ENCODE data around the gene MYEOV. TPM values are rescaled to one million over a fixed set of nuclear protein-coding genes. Genes with fewer than 3 reads are reported as not detected.

MYEOV gene
- total RNA-seq, 1 donor from 2014 or later, result 36.9 TPM

GRCh38 chr11:69339983-69340565 lies 46.1 kb downstream of the MYEOV start:
- TF ChIP-seq, protein P1, sequence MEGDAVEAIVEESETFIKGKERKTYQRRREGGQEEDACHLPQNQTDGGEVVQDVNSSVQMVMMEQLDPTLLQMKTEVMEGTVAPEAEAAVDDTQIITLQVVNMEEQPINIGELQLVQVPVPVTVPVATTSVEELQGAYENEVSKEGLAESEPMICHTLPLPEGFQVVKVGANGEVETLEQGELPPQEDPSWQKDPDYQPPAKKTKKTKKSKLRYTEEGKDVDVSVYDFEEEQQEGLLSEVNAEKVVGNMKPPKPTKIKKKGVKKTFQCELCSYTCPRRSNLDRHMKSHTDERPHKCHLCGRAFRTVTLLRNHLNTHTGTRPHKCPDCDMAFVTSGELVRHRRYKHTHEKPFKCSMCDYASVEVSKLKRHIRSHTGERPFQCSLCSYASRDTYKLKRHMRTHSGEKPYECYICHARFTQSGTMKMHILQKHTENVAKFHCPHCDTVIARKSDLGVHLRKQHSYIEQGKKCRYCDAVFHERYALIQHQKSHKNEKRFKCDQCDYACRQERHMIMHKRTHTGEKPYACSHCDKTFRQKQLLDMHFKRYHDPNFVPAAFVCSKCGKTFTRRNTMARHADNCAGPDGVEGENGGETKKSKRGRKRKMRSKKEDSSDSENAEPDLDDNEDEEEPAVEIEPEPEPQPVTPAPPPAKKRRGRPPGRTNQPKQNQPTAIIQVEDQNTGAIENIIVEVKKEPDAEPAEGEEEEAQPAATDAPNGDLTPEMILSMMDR (IDR thresholded peaks at IDR 0.05; ENCODE audit: insufficient read depth, low read length, poor library complexity, severe bottlenecking), result no peak
- H3K36me3 ChIP-seq (ENCODE audit: control insufficient read depth, insufficient read depth, low read length), result no peaks in the 10 kb centered on the region
- DNase-seq (ENCODE audit: low read depth), result no peak
- H3K27me3 ChIP-seq (ENCODE audit: control insufficient read depth, insufficient read depth, low read length), result no peaks in the 10 kb centered on the region
- no peak overlapping the region for H3K4me3 ChIP-seq (ENCODE audit: low read depth, low read length)

DNA sequence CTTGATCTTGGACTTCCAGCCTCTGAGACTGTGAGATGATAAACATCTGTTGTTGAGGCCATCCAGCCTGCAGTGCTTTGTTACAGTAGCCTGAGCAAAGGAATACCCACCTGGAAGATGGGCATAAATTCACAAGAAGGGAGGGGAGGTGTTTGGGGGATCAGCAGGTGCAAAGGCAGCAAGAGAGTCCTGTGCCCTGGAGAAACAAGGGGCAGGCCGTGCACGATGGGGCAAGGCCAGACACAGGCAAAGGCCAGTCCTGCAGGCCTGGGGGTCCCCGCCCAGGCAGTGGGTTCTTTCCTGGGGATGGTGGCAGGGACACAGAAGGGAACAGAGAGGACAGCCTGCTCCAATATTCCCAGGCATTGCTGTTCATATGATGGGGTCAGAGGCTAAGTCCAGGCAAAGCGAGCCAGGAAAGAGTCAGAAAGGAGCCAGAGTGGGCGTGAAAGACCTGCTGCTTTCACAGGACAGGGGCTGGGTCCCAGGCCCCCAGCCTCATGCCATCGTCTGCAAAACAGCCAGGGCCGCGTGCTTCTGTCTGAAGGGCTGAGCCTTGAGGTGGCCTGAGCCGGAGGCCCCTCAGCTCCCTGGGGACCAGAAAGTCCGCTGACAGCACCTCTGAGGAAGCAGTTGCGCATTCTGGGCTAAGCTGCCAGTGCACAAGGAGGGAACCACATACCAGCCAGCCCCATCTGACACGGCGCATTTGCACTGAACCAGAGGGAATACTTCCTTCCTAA lies 48.8 kb downstream of the MYEOV start:
- no peak overlapping the region for H3K4me3 ChIP-seq (ENCODE audit: low read depth, low read length)
- TF ChIP-seq, protein P1 (IDR thresholded peaks at IDR 0.05; ENCODE audit: insufficient read depth, low read length, poor library complexity, severe bottlenecking), result no peak
- DNase-seq (ENCODE audit: low read depth), result no peak

DNA sequence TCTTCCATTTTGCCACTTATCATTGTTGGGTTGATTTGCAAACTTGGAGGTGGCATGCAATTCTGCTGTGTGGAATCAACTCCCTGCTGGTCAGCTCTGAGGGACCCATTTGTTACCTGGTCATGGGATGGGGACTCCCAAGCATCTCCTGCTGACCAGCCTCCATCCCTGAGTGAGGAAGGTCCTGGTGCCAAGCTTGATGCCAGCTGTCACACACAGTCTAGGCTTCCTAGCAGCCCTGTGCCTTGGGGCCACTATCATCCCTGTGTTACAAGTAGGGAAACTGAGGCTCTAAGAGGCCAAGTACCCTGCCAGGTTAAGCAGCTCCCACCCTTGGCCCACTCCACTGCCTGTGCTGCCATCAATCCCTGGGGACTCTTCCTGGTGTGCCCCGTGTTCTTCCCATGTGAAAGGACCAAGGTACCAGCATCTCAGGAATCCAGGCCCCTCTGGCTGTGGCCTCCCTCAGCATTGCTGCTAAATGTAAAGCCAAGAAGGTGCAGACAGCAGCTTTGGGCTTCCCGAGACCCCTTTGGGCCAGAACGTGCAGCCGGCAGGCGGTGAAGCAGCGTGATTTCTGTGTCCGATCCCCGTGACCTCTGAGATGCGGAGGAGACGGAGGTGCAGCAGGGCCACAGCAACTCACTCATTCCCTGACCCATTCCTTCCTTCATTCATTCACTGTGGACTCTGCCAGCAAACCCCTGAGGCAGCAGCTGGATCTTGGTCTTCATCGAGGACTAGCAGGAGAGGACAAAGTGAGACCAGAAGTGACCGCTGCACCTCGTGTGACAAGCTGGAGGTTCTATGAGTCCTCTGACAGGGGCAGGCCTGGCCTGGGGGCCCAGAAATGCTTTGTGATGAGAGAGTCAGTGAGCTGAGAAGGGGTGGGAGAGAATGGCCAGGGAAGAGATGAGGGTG lies 49.7 kb downstream of the MYEOV start:
- H3K36me3 ChIP-seq (ENCODE audit: control insufficient read depth, insufficient read depth, low read length), result no peaks in the 10 kb centered on the region
- H3K4me3 ChIP-seq (ENCODE audit: low read depth, low read length), result no peak overlapping the region
- no peaks in the 10 kb centered on the region for H3K27me3 ChIP-seq (ENCODE audit: control insufficient read depth, insufficient read depth, low read length)
- TF ChIP-seq, protein P1 (IDR thresholded peaks at IDR 0.05; ENCODE audit: insufficient read depth, low read length, poor library complexity, severe bottlenecking), result no peak
- DNase-seq (ENCODE audit: low read depth), result no peak

More for the DNA sequence above, 48.8 kb downstream of the MYEOV start:
- H3K27me3 ChIP-seq (ENCODE audit: control insufficient read depth, insufficient read depth, low read length), result no peaks in the 10 kb centered on the region
- H3K36me3 ChIP-seq (ENCODE audit: control insufficient read depth, insufficient read depth, low read length), result no peaks in the 10 kb centered on the region

DNA sequence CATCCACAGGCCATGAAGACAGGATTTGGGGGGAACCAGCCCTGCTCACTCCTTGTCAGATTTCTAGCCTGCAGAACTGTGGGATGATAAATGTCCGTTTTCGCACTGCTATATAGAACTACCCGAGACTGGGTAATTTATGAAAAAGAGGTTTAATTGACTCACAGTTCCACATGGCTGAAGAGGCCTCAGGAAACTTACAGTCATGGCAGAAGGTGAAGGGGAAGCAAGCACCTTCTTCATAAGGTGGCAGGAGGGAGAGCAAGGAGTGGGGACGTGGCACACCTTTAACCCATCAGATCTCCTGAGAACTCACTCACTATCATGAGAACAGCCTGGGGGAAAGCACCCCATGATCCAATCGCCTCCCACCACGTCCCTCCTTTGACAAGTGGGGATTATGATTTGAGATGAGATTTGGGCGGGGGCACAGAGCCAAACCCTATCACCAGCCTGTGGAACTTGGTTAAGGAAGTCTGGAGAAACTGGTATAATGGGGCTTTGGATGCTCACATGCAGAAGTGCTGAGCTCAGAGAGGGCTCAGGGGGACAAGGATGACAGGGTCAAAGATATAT lies 50.7 kb downstream of the MYEOV start:
- H3K27me3 ChIP-seq (ENCODE audit: control insufficient read depth, insufficient read depth, low read length), result no peaks in the 10 kb centered on the region
- H3K36me3 ChIP-seq (ENCODE audit: control insufficient read depth, insufficient read depth, low read length), result no peaks in the 10 kb centered on the region
- DNase-seq (ENCODE audit: low read depth), result no peak
- H3K4me3 ChIP-seq (ENCODE audit: low read depth, low read length), result no peak overlapping the region
- TF ChIP-seq, protein P1 (IDR thresholded peaks at IDR 0.05; ENCODE audit: insufficient read depth, low read length, poor library complexity, severe bottlenecking), result no peak

Other genes with a start within 250 kb of the MYEOV start
- 8.9 and 10.2 TPM in 2 replicates for gene TPCN2, start 245.2 kb upstream of the MYEOV start, total RNA-seq
- 0.34 TPM in 1 of 2 replicates, not detected in the other for gene SMIM38, start 138.2 kb upstream of the MYEOV start, total RNA-seq
- not detected in 2 replicates for gene LINC01488, start 187.5 kb downstream of the MYEOV start, total RNA-seq